HL-60/S4 (cell line): ENCODE results near the gene ZBED6.
"Not testable (repeated sequence)": the region's sequence is repeated elsewhere in the genome, so short reads cannot be mapped to it uniquely, and the experiment has no call there.

Experiments
- in situ Hi-C: fragments of 300-500 bp; cut with MboI; formaldehyde crosslinking; loops from 2 replicates; pipeline ENCODE4 v1.14.3; 2022; ENCODE audit warnings: low sequenced_read_pairs

Gene ZBED6

GRCh38 chr1:203778146-203778545 lies 17.3 kb upstream of the ZBED6 start:
- in situ Hi-C loops = no loop called here

GRCh38 chr1:203778789-203779188 lies 16.6 kb upstream of the ZBED6 start:
- in situ Hi-C loops = no loop called here

GRCh38 chr1:203781962-203782361 lies 13.5 kb upstream of the ZBED6 start:
- in situ Hi-C loops = no loop called here

- in situ Hi-C loops = no loop called here
These were observed 5.5 kb upstream of the ZBED6 start for GRCh38 chr1:203789966-203790365.

GRCh38 chr1:203791498-203791897 lies 3.9 kb upstream of the ZBED6 start:
- in situ Hi-C loops = no loop called here

GRCh38 chr1:203792486-203792885 lies 2.9 kb upstream of the ZBED6 start:
- in situ Hi-C loops = no loop called here

- in situ Hi-C loops = not testable (repeated sequence)
These were observed 1.9 kb upstream of the ZBED6 start for GRCh38 chr1:203793561-203793960.

- in situ Hi-C loops = no loop called here
These were observed 521 bp upstream of the ZBED6 start for GRCh38 chr1:203794764-203795440.

GRCh38 chr1:203796236-203796605 lies 798 bp downstream of the ZBED6 start:
- in situ Hi-C loops = no loop called here

- in situ Hi-C loops = no loop called here
These were observed 1.8 kb downstream of the ZBED6 start for GRCh38 chr1:203797216-203797615.

- in situ Hi-C loops = no loop called here
These were observed 2.7 kb downstream of the ZBED6 start for GRCh38 chr1:203797948-203798655.

GRCh38 chr1:203799157-203799556 lies 3.7 kb downstream of the ZBED6 start:
- in situ Hi-C loops = no loop called here

- in situ Hi-C loops = no loop called here
These were observed 4.5 kb downstream of the ZBED6 start for GRCh38 chr1:203799971-203800370.

GRCh38 chr1:203805689-203806088 lies 10.3 kb downstream of the ZBED6 start:
- in situ Hi-C loops = no loop called here

GRCh38 chr1:203807196-203807595 lies 11.8 kb downstream of the ZBED6 start:
- in situ Hi-C loops = no loop called here

- in situ Hi-C loops = no loop called here
These were observed 18.3 kb downstream of the ZBED6 start for GRCh38 chr1:203813581-203814341.

- in situ Hi-C loops = no loop called here
These were observed 23.0 kb downstream of the ZBED6 start for GRCh38 chr1:203818399-203818798.

GRCh38 chr1:203823306-203823705 lies 27.9 kb downstream of the ZBED6 start:
- in situ Hi-C loops = no loop called here

GRCh38 chr1:203826175-203826574 lies 30.8 kb downstream of the ZBED6 start:
- in situ Hi-C loops = no loop called here

- in situ Hi-C loops = no loop called here
These were observed 32.6 kb downstream of the ZBED6 start for GRCh38 chr1:203828002-203828401.

GRCh38 chr1:203828503-203828902 lies 33.1 kb downstream of the ZBED6 start:
- in situ Hi-C loops = no loop called here

GRCh38 chr1:203829247-203829646 lies 33.8 kb downstream of the ZBED6 start:
- in situ Hi-C loops = not testable (repeated sequence)
